NCI-H69 (cell line): Measurements from ENCODE around the gene SMCO3.
A peak's percentile ranks its signal among the peaks of the same experiment; 100 is the strongest.
"Not testable (repeated sequence)": the region's sequence is repeated elsewhere in the genome, so short reads cannot be mapped to it uniquely, and the experiment has no call there.

Experiments used
- DNase-seq: peaks from one replicate; lab custom pipeline; 2025; lab: John Stamatoyannopoulos, UW

The SMCO3 gene

DNA sequence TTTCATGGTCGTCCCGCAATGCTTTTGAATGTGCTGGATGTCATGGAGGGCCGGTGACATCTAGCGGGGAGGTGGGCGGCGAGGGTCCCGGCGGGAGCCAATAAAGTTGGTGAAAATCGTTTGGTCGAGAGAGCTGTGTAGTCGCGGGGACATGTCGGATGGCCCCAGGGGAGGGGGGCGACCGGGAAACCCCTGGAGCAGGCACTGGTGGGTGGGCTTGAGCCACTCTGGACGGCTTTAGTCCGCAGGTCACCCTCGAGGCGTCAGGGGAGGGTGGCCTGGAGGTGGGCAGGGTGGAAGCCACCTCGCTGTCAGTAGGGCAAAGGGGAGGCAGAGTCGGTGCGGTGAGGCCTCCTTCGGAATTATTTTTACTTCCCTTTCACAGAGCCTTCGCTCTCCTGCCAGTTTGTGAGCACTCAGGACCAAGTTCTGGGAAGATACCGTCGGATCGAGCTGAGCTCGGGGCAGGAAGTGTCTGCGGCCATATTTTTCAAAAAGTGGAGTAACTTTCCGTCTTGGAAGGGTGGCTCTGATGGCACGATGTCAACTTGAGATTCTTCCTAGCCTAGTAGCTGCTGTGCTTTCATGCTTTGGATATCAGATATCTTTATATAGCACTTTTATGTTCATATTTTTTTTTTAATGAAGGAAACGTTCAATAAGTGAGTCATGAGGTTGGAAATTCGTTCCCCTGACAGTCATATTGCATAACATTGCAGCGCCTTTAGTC, 38.9 kb downstream of the SMCO3 start:
- peak; percentile 49 for DNase-seq

DNA sequence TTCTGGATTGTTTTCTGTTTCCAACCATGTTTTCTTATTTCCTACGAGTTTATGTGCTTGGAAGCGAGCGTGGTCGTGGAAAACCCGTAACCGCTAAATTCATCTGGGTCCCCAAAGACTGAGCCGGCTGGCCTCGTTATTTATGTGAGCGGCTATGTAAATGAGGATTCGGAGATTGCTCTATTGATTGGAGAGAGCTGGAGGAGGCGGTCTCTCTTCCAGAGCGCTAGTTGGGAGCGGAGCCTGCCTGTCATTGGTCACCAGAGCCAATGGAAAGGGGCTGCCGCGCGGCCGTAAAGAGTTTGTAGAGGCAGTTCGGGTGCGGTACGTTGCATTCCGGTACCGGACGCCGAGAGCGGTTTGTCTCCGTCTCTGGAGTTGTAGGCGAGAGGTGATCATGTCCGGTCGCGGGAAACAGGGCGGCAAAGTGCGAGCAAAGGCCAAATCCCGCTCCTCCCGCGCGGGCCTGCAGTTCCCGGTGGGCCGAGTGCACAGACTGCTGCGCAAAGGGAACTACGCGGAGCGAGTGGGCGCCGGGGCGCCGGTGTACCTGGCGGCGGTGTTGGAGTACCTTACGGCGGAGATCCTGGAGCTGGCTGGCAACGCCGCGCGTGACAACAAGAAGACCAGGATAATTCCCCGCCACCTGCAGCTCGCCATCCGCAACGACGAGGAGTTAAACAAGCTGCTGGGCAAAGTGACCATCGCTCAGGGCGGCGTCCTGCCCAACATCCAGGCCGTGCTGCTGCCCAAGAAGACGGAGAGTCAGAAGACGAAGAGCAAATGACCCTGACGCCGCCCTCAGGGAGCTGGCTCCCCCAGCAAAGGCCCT, 39.7 kb downstream of the SMCO3 start:
- DNase-seq, result peak; percentile 96

DNA sequence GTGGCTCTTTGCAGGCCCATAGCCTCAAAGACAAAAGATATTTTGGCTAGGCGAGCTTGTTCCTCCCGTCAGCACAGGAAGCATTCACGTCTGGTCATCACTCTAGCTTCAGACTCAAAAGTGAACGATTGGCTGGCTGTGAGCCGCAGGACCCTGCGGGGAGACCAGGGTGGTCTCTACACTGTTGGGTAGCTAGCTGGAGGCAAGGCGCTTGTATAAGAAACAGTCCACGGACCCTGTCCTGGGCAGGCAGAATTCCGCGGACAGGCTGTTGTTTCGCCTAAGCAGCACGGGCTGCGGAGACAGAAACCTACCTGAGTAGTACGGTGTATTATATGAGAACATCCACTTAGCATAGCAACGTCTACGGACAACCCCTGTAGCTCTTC, 40.3 kb downstream of the SMCO3 start:
- peak; percentile 80 for DNase-seq

DNA sequence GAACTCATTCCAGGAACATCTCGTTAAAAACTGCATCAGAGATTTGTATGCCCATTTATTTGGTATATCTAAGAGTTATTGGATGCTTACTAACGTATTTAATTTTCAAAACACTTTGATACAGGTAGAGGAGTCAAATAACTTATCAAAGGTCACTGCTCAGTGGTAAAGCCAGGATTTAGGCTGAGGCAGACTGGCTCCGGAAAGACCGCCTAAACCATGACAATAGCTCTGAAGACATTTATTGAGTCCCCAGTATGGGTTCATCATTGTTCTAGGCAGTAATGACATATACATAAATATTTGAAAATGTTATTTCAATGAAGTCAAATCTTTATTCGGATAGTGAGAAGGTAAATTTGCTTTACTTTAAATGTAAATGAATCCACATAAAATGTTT, 41.0 kb downstream of the SMCO3 start:
- DNase-seq, result peak; percentile 36

DNA sequence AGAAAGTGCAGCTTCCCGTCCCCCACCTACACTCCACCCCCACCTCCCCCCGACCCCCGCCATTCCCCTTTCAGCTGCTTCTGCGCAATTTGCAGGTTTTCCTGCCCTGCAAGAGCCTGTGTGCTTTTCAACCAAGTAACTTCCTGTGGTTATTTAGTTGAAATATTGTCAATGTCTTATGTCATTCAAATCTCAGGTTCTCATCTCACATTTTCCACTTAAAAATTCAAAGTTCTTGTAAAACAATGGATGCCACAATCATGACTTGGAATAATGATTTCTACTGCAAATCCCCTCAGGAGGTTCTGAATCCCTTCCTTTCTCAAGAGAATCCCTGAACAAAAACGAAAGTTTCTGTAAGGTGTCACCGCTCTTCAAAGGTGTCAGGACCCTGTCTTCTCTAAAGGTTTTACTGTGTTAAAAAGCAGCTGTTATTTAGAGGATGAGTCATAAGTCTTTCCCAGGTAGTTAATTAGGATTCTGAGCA, 42.3 kb downstream of the SMCO3 start:
- DNase-seq, result peak; percentile 49

DNA sequence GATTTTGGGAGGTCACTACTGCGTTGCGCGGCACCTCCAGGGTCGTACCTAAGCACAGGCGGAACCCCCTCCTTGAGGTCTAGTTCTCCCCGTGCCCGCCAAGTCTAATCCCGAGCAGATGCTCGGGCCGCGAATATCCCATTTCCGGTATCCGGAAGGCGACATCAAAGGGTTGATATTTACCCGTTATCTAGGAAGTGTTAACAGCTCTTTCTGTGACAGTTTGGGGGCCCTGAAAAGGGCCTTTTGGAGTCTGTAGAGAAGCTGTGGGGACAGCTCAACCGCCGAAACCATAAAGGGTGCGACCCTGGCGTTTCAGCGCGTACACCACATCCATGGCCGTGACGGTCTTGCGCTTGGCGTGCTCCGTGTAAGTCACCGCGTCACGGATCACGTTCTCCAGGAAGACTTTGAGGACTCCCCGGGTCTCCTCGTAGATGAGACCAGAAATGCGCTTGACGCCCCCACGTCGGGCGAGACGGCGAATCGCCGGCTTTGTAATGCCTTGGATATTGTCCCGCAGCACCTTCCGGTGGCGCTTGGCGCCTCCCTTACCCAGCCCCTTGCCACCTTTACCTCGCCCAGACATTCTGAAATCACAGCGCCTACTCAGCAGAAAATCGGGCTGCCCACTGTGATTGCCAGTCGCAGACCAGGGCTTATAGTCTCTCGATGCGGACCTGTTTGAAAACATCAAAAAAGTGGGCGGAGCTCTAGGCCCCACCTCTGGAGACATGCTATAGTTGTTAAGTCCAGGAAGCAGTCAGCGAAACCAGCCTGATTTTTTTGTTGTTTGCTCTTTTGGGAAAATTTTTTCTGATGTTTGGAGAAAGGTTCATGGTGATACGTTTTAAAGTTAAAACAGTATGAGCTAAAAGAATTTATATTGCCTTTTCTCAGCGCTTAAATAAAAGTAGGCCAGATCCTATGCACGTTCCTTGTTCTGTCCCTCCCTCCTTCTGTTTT, 43.2 kb downstream of the SMCO3 start:
- DNase-seq, result peak; percentile 92

DNA sequence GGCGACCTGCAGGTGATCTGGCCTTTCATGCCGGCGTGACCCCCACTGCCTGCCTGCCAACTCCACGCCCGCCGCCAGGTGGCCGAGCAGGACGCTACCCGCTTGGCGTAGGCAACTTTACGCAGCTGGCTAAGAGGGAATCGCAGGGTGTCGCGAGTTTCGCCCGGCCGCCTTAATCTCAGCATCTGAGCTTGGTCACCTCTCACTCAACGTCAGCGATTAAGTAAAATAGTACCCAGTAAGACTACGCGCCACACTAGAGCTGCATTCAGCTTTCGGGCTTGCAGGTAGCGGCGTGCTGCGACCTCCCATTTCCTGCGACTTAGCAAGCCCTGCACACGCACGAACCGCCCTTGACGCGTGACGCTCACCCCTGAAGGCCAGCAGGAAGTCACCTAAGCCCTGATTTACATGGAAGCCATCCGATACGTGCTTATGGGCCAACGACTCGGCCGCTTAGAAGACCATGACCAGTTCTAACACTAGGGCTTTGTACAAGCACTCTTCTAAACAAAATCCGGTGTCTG, 44.0 kb downstream of the SMCO3 start:
- peak; percentile 81 for DNase-seq

DNA sequence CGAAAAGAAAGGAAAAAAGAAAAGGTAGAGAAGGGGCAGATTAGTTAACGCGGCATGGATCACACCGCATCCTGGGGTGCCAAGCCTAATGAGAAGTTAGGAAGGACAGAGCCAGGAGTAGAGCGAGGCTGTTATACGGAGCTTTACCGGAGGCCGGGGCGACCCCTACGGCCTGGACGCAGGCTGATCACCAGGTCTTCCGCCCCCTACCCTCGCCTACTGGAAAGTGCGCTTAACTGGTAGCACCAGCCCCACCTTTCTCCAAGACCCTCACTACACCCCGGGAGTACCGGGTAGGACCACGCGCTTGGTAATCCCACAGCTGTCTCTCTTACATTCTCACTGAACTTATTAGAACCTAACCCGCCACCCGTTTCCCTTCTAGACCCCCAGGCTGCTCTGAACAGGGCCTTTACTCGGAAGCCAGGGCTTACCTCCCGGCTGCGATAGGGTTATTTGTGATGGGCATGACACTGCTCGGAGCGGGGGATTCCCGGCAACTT, 44.5 kb downstream of the SMCO3 start:
- DNase-seq, result peak; percentile 54

DNA sequence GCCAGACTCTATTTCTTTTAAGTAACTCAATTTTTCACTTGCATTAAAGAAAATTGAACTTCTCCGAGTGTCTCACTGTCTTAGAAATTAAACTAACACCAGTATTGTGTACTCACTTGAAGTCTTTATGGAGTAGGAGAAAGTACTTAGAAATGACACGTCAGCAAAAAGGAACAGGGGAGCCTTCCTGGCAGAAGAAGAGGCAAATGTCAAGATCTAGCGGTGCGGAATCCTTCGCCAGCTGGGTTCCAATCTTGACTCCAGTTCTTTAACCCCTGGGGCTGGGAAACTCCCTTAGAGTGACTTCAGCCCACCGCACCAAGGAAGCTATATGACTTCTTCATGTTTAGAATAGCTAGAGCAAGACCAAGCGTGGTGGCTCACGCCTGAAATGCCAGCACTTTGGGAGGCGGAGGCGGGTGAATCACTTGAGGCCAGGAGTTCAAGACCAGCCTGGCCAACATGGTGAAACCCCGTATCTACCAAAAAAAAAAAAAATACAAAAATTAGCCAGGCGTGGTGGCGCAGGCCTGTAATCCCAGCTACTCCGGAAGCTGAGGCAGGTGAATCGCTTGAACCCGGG, 45.1 kb downstream of the SMCO3 start:
- DNase-seq, result no peak

DNA sequence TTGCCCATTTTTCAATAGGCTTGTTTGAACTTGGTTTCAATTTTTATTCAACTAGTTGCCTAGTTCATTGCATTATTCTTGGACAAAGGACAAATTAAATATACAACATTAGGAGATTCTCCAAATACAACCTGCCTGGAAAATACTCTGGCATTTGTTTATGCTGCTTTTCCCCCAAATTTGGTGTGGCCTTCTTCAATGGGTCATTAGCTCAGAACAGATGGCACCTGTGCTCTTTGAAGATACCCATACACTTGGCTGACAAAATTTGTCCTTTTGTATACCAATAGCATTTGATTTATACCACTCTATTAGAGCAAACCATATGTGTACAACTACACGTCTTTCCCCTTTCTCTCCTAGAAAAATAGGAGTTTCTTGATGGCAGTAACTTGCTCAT, 46.4 kb downstream of the SMCO3 start:
- no peak for DNase-seq

GRCh38 chr12:14766649-14767215, 47.2 kb downstream of the SMCO3 start:
- DNase-seq, result peak; percentile 0

DNA sequence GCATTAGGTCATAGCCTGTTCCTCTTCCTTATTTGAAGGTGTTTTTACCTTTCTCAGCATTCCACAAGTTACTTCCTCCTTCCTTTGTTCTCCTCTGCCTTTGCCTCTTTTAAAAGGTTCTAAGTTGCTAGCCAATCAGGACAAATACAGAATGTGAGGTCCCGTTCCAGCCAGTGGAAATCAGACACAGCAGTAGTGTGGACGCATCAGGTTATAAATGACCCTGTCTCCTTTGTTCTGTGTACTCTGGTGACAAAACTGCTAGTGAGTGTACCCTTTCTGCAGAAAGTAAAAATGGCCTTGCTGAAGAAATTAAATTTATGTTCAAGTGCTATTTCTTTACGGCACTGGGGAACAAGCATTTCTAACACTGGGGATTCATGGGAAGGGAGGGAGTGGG, 48.0 kb downstream of the SMCO3 start:
- not testable (repeated sequence) for DNase-seq

DNA sequence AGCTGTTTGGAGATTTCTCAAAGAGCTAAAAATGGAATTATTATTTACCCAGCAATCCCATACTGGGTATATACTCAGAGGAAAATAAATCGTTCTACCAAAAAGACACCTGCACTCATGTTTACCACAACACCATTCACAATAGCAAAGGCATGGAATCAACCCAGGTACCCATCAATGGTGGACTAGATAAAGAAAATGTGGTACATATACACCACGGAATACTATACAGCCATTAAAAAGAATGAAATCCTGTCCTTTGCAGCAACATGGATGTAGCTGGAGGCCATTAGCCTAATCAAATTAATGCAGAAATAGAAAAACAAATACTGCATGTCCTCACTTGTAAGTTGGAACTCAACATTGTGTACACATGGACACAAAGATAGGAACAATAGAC, 48.6 kb downstream of the SMCO3 start:
- no peak for DNase-seq

DNA sequence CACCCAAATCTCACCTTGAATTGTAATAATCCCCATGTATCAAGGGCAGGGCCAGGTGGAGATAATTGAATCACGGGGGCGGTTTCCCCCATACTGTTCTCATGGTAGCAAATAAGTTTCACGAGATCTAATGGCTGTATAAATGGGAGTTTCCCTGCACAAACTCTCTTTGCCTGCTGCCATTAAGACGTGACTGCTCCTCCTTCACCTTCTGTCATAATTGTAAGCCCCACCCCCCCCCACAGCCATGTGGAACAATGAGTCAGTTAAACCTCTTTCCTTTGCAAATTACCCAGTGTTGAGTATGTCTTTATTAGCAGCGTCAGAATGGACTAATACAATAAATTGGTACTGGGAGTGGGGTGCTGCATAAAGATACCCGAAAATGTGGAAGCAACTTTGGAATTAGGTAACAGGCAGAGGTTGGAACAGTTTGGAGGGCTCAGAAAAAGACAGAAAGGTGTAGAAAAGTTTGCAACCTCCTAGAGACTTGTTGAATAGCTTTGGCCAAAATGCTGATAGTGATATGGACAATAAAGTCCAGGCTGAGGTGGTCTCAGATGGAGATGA, 54.2 kb downstream of the SMCO3 start:
- not testable (repeated sequence) for DNase-seq

GRCh38 chr12:14756334-14757143, 57.4 kb downstream of the SMCO3 start:
- peak; percentile 81 for DNase-seq
